Gastroesophageal sphincter (tissue), 4 donors: ENCODE results near the gene SKIC2. TPM values are rescaled to one million over a fixed set of nuclear protein-coding genes. Genes with fewer than 3 reads are reported as not detected.
"Not testable (repeated sequence)": the region's sequence is repeated elsewhere in the genome, so short reads cannot be mapped to it uniquely, and the experiment has no call there.

Source experiments
- ATAC-seq: fragments of 150-250 bp; one replicate; pipeline ENCODE4 v1.9.1; 2016; ENCODE audit warnings: mild to moderate bottlenecking, moderate library complexity
- H3K27ac ChIP-seq, 4 donors: fragments of 200-600 bp; sonication (generic) in 3 of 4; 1 replicate in 3 of 4; 2 replicates in 1 of 4; pipeline ENCODE4 v1.5.1; 2016 to 2019
- H3K27me3 ChIP-seq: fragments of 200-600 bp; sonication (generic); one replicate; pipeline ENCODE4 v1.5.1; 2019
- H3K36me3 ChIP-seq, 2 donors: fragments of 200-600 bp; sonication (generic); one replicate each; pipeline ENCODE4 v1.5.1; 2019; ENCODE audit warnings: control low read depth in 1 of 2
- H3K4me1 ChIP-seq, 3 donors: fragments of 200-600 bp; sonication (generic); 1 replicate in 2 of 3; 2 replicates in 1 of 3; pipeline ENCODE4 v1.5.1; 2016 to 2019; ENCODE audit warnings: control low read depth in 2 of 3
- H3K4me3 ChIP-seq, 2 donors: fragments of 200-600 bp; sonication (generic); one replicate each; pipeline ENCODE4 v1.5.1; 2019; ENCODE audit warnings: mild to moderate bottlenecking in 1 of 2, moderate library complexity in 1 of 2
- H3K9me3 ChIP-seq, 3 donors: fragments of 200-600 bp; sonication (generic); one replicate each; pipeline ENCODE4 v1.5.1; 2017 to 2019; ENCODE audit warnings: control low read depth in 2 of 3
- EP300 ChIP-seq: sonication (generic); formaldehyde crosslinking; IDR thresholded peaks from one replicate; pipeline ENCODE4 v1.6.1; 2017; ENCODE audit warnings: antibody characterized with exemption, mild to moderate bottlenecking
- POLR2A ChIP-seq, 2 donors: fragments of 450-650 bp; IDR thresholded peaks; one replicate each; pipeline ENCODE4 v1.6.1; 2017; ENCODE audit warnings: antibody characterized with exemption in 2 of 2, mild to moderate bottlenecking in 2 of 2, moderate library complexity in 1 of 2
- POLR2AphosphoS5 ChIP-seq: sonication (generic); formaldehyde crosslinking; IDR thresholded peaks from one replicate; pipeline ENCODE4 v1.6.1; 2017; ENCODE audit warnings: antibody characterized with exemption
- WGBS, 2 donors: methylation state at CpG; one replicate each; pipeline ENCODE4 v1.1.5; 2018; ENCODE audit warnings: low coverage in 1 of 2; 5-methylcytosine and 5-hydroxymethylcytosine counted together
- total RNA-seq, 4 donors: library from RNA; depleted of rRNA; stranded (reverse); fragments of >200 nt; gene quantifications; one replicate each; pipeline ENCODE4 v1.1.0, GENCODE V29; 2016
- TF ChIP-seq, protein P1 (sequence below), 4 experiments: fragments of 200-600 bp in 2 of 4; fragments of 450-650 bp in 2 of 4; sonication (generic) in 1 of 4; IDR thresholded peaks; one replicate each; pipeline ENCODE4 v1.5.1; 2017 to 2019; ENCODE audit warnings: antibody characterized with exemption in 4 of 4, mild to moderate bottlenecking in 2 of 4, moderate library complexity in 2 of 4

Gene SKIC2
- total RNA-seq, 4 donors from 2014 or later = 18.8 to 52.5 (median 25.8) TPM

GRCh38 chr6:31971993-31972708, 13.2 kb downstream of the SKIC2 start, which contains the start of gene DXO:
Gene DXO, minus strand, starts transcription at chr6:31972138. Its CDS starts 463 bp downstream, at chr6:31971675.
- H3K9me3 ChIP-seq = no peaks in the 10 kb centered on the region
- H3K4me1 ChIP-seq = peaks cover 0 to 49% (median 20%) of the 10 kb centered on the region in 3 donors
- TF ChIP-seq POLR2AphosphoS5 (peak; percentile 84), POLR2A (IDR thresholded peaks at IDR 0.05) (peak; percentile 57 to 60), EP300 (no peak)
- TF ChIP-seq, protein P1, sequence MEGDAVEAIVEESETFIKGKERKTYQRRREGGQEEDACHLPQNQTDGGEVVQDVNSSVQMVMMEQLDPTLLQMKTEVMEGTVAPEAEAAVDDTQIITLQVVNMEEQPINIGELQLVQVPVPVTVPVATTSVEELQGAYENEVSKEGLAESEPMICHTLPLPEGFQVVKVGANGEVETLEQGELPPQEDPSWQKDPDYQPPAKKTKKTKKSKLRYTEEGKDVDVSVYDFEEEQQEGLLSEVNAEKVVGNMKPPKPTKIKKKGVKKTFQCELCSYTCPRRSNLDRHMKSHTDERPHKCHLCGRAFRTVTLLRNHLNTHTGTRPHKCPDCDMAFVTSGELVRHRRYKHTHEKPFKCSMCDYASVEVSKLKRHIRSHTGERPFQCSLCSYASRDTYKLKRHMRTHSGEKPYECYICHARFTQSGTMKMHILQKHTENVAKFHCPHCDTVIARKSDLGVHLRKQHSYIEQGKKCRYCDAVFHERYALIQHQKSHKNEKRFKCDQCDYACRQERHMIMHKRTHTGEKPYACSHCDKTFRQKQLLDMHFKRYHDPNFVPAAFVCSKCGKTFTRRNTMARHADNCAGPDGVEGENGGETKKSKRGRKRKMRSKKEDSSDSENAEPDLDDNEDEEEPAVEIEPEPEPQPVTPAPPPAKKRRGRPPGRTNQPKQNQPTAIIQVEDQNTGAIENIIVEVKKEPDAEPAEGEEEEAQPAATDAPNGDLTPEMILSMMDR (IDR thresholded peaks at IDR 0.05) = no peak
- 0% methylated on average over 6 to 14 of the region's 62 CpGs for WGBS, 2 donors
- H3K36me3 ChIP-seq = peaks cover 0 to 45% of the 10 kb centered on the region in 2 donors
- H3K27me3 ChIP-seq = no peaks in the 10 kb centered on the region
- peak within 1 kb of the TSS; percentile 67 to 71 for H3K4me3 ChIP-seq
- peak; percentile 96 for ATAC-seq
- peak within 1 kb of the TSS; percentile 88 to 99 (median 96) for H3K27ac ChIP-seq

- Histone ChIP-seq H3K4me3 (peak overlapping the region; percentile 67 to 71), H3K4me1 (peaks cover 0 to 53% (median 20%) of the 10 kb centered on the region in 3 donors), H3K27ac (peak overlapping the region; percentile 88 to 99 (median 96)), H3K27me3 (no peaks in the 10 kb centered on the region), H3K9me3 (no peaks in the 10 kb centered on the region), H3K36me3 (peaks cover 0 to 39% of the 10 kb centered on the region in 2 donors)
- WGBS, 2 donors = 8 to 11% methylated on average over 7 to 8 of the region's 19 CpGs
- ATAC-seq = no peak
- TF ChIP-seq POLR2AphosphoS5 = no peak
- no peak for TF ChIP-seq POLR2A (IDR thresholded peaks at IDR 0.05)
- TF ChIP-seq, protein P1 (IDR thresholded peaks at IDR 0.05) = no peak
- TF ChIP-seq EP300 = no peak
These were observed 13.9 kb downstream of the SKIC2 start for GRCh38 chr6:31972709-31973350.

GRCh38 chr6:31976065-31976464, 17.1 kb downstream of the SKIC2 start:
- peaks cover 0 to 25% of the 10 kb centered on the region in 2 donors for H3K36me3 ChIP-seq
- not testable (repeated sequence) for H3K4me3 ChIP-seq, H3K27ac ChIP-seq, ATAC-seq, H3K27me3 ChIP-seq, H3K9me3 ChIP-seq
- H3K4me1 ChIP-seq = peaks cover 0 to 51% (median 13%) of the 10 kb centered on the region in 3 donors
- WGBS, 2 donors = no CpG with 5 or more reads among the region's 30 CpGs

DNA sequence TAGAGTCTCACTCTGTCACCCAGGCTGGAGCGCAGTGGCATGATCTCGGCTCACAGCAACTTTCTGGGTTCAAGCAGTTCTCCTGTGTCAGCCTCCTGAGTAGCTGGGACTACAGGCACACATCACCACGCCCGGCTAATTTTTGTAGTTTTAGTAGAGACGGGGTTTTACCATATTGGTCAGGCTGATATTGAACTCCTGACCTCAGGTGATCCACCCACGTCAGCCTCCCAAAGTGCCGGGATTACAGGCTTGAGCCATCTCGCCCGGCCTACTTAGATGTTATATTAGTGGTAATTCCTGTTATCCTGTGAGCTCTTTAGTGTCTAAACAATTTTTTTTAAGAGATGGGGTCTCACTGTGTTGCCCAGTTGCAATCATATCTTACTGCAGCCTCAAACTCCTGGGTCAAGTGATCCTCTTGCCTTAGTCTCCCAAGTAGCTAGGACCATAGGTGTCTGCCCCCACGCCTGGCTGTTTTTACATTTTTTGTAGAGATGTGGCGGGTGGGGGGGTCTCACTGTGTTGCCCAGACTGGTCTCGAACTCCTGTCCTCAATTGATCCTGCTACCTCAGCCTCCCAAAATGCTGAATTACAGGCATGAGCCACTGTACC, 18.9 kb downstream of the SKIC2 start:
- TF ChIP-seq, protein P1 (IDR thresholded peaks at IDR 0.05) = no peak
- TF ChIP-seq POLR2AphosphoS5 (no peak), EP300 (no peak), POLR2A (IDR thresholded peaks at IDR 0.05) (no peak)
- 92 to 96% methylated on average over 10 to 12 of the region's 12 CpGs for WGBS, 2 donors
- no peak for ATAC-seq

DNA sequence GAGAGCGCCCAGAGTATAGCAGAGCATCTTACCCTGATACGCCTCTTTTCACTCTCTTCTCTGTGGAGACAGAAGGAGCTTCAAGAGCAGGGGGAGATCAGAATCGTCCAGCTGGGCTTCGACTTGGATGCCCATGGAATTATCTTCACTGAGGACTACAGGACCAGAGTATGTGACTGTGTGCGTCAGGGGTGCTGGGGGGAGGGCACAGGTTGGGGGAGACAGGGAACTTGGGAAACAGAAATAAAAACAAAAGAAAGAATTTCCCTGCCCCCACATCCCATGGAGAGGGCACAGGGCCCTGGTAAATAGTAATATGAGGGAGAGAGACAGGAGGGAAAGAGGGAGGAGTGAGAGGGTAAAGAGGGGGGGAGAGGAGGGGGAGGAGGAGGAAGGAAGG, 19.9 kb downstream of the SKIC2 start:
- Histone ChIP-seq H3K27ac (no peak overlapping the region), H3K9me3 (no peaks in the 10 kb centered on the region), H3K27me3 (no peaks in the 10 kb centered on the region), H3K4me1 (peaks cover 0 to 30% (median 0%) of the 10 kb centered on the region in 3 donors), H3K36me3 (peaks cover 0 to 25% of the 10 kb centered on the region in 2 donors), H3K4me3 (no peak overlapping the region)
- TF ChIP-seq POLR2AphosphoS5 (no peak), POLR2A (IDR thresholded peaks at IDR 0.05) (no peak), EP300 (no peak)
- TF ChIP-seq, protein P1 (IDR thresholded peaks at IDR 0.05) = no peak
- ATAC-seq = no peak
- WGBS, 2 donors = 67 to 90% methylated on average over 1 to 2 of the region's 5 CpGs

More for the DNA sequence above, 18.9 kb downstream of the SKIC2 start:
- H3K27me3 ChIP-seq = no peaks in the 10 kb centered on the region
- H3K9me3 ChIP-seq = no peaks in the 10 kb centered on the region
- peaks cover 0 to 39% (median 8%) of the 10 kb centered on the region in 3 donors for H3K4me1 ChIP-seq
- no peak overlapping the region for H3K27ac ChIP-seq
- H3K36me3 ChIP-seq = peaks cover 0 to 25% of the 10 kb centered on the region in 2 donors
- H3K4me3 ChIP-seq = no peak overlapping the region
